Measurements from ENCODE around the gene SRRM3.
"Not testable (repeated sequence)": the region's sequence is repeated elsewhere in the genome, so short reads cannot be mapped to it uniquely, and the experiment has no call there.

Gene SRRM3

DNA sequence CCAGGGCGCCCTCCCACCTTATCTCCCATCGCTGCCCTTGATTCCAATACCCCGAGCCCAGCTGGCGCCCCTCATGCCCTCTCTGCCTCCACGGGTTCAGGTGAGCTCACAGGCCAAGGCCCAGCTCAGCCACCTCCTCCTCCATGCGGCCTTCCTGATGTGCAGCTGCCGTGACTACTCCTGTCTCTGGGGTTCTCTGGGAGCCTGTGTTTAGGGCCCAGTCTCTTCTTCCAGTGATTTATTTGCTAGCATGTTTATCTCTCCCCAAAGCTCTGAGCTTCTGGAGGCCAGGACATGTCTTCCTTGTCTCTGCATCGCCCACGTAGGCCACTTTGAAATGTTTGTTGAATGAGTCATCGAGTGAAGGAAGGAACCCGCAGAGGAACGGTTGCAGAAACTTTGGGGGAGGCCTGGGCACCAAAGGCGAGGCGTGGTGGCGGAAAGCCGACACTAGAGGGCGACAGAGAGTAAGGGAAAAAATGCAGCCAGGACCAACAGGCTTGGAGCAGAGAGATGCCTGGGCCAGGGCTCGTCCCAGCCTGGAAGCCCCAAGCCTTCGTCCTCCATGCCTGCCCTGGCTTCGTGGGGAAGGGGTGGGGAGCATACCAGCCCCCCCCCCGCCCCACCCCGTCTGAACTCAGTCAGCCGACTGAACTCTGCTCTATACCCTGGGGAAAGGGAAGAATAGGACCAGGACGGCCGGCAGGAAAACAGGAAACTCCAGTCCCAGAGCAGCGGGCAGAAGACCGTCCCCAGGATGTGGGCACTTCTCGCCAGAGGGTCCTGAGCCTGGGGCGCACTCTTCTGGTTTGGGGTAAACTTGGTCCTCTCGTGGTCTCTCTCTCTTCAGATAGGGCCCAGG lies 89.9 kb downstream of the SRRM3 start:
- peak; percentile 86 for DNase-seq (ENCODE audit: low spot score)

DNA sequence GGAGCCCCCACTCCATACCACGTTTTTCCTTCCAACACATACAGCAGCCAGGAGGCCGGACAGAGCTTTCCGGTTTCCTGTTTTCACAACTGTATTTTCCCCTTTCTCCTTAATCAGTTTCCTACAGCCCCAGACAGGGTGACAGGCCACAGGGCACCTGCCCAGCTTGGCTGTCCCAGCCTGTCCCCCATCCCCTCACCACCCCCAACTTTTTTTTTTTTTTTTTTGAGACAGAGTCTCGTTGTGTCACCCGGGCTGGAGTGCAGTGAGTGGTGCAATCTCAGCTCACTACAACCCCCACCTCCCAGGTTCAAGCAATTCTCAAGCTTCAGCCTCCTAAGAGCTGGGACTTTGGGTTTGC lies 90.5 kb downstream of the SRRM3 start:
- DNase-seq (ENCODE audit: low spot score): no peak

DNA sequence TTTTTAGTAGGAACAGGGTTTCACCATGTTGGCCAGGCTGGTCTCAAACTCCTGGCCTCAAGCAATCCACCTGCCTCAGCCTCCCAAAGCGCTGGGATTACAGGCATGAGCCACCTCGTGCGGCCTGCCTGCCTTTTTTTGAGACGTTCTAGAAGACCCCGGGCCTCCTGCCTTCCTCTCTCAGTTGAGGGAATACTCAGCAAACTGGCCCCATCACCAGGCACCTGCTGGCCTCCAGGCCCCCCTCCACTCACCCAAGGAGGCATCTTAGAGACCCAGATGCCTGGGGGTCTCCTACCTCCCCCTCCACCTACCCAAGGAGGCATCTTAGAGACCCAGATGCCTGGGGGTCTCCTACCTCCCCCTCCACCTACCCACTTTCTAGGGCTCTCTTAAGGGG lies 91.2 kb downstream of the SRRM3 start:
- not testable (repeated sequence) for DNase-seq (ENCODE audit: low spot score)

- no peak for DNase-seq (ENCODE audit: low spot score)
Measured at GRCh38 chr7:76293407-76293901, 91.8 kb downstream of the SRRM3 start.

DNA sequence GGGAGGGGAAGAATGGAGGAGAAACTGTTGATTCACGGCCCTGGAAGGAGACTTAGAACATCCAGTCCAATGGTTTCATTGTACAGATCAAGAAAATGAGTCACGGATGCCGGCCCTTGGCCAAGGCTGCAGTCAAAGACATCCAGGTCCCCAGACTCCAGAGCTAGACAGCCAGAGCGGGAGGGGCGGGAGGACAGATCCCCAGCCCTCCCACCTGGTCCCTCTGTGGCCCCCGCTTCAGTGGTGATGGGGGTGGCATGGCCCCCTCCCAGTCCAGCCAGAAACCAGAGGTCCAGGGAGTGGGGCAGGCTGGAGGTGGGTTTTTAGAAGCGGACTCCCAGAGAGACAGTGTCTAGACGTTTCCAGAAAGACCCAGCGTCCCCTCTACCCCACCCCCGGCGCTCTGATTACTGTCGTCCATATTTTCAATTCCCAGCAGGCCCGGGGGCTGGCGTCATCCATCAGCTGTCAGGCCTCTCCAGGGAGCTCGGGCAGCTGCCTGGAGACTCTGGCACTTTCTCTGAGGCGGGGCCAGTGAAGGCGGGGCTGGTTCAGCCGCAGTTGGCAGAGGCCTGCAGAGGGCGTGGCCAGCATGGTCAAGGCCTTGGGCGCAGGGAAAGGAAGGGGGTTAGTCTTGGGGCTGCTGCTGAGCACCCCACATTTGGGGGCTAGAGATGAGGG lies 92.8 kb downstream of the SRRM3 start:
- peak; percentile 84 for DNase-seq (ENCODE audit: low spot score)

DNA sequence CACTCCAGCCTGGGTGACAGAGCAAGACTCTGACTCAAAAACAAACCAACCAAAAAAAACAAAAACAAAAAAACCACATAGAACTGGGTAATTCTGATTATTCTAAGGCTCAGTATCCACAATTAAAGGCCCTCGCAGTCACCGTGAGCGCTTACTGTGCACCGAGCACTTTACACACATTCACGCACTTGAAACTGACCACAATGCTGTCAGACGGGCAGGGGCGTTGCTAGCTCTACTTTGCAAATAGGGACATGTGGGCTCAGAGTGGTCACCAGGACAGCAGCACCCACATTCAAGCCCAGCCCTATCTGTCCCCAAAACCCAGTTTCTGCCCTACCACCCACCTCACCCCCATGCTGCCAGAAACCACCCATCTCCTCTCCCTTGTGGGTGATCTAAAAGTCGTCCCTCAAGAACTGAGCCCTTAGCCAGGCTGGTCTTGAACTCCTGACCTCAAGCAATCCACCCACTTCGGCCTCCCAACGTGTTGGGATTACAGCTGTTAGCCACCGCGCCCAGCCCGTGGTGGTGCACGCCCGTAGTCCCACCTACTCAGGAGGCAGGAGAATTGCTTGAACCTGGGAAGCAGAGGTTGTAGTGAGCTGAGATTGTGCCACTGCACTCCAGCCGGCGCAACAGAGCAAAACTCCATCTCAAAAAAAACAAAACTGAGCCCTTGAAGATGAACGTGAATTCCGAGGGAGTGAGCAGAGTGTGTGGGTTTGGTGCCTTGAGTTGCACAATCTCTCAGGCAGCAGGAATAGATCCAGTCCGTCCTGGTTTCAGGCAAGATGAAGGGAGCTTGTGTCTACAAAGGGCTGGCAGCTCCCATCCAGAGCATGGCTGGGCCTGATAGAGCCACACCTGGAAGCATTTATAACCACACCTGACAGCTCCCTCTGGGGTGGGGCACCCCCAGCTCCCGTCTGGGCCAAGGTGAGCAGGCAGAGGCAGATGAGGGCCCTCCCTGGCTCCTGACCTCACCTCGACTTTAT lies 95.3 kb downstream of the SRRM3 start:
- no peak for DNase-seq (ENCODE audit: low spot score)

DNA sequence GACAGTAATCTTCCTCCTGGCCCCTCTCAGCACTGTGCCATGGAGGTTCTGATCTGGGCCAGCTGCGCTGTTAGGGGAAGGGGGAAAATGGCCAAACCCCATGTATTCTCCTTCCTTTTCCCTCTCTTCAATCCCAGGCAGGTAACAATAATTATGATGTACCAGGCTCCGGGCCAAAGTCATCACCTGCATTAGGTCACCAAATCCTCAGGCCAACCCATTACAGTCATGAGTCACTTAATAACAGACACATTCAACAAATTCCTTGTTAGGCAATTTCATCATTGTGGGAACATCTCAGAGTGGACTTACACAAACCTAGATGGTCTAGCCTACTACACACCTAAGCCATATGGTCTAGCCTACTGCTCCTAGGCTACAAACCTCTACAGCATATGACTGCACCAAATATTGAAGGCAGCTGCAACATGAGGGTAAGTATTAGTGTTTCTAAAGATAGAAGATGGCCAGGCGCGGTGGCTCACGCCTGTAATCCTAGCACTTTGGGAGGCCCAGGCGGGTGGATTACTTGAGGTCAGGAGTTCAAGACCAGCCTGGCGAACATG lies 98.6 kb downstream of the SRRM3 start:
- DNase-seq (ENCODE audit: low spot score): no peak

DNA sequence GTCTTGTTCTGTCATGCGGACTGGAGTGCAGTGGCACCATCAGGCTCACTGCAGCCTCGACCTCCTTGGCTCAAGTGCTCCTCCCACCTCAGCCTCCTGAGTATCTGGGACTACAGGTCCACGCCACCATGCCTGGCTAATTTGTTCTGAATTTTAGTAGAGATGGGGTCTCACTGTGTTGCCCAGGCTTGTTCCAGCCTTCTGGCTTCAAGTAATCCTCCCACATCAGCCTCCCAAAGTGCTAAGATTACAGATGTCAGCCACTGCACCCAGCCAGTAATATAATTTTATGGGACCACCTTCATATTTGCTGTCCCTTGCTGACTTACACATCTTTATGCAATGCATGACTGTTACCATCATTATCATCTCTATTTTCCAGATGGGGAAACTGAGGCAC lies 99.3 kb downstream of the SRRM3 start:
- no peak for DNase-seq (ENCODE audit: low spot score)

DNA sequence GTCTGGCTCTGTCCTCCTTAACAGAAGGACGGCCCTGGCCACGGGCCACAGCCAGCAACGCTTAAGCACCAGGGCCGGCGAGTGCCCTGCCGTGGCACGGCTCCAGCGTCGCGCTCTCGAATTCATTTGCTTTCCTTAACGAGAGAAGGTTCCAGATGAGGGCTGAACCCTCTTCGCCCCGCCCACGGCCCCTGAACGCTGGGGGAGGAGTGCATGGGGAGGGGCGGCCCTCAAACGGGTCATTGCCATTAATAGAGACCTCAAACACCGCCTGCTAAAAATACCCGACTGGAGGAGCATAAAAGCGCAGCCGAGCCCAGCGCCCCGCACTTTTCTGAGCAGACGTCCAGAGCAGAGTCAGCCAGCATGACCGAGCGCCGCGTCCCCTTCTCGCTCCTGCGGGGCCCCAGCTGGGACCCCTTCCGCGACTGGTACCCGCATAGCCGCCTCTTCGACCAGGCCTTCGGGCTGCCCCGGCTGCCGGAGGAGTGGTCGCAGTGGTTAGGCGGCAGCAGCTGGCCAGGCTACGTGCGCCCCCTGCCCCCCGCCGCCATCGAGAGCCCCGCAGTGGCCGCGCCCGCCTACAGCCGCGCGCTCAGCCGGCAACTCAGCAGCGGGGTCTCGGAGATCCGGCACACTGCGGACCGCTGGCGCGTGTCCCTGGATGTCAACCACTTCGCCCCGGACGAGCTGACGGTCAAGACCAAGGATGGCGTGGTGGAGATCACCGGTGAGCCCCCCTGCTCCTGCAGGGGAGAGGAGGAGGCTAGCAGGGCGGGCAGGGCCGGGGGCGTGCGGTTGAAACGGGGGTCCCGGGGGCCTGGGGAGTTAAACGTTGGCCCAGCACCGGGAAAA lies 100.9 kb downstream of the SRRM3 start, which contains the start of gene HSPB1:
TSS of gene HSPB1 (plus strand) at position 327 of the 855 bp plus-strand sequence. CDS start at position 367, 40 bp downstream.
- peak; percentile 68 for DNase-seq (ENCODE audit: low spot score)

- peak; percentile 85 for DNase-seq (ENCODE audit: low spot score)
Measured at GRCh38 chr7:76303202-76304147, 101.8 kb downstream of the SRRM3 start.

GRCh38 chr7:76304888-76305375 lies 103.2 kb downstream of the SRRM3 start:
- no peak for DNase-seq (ENCODE audit: low spot score)

- not testable (repeated sequence) for DNase-seq (ENCODE audit: low spot score)
Measured at GRCh38 chr7:76308874-76309273, 107.2 kb downstream of the SRRM3 start.

DNA sequence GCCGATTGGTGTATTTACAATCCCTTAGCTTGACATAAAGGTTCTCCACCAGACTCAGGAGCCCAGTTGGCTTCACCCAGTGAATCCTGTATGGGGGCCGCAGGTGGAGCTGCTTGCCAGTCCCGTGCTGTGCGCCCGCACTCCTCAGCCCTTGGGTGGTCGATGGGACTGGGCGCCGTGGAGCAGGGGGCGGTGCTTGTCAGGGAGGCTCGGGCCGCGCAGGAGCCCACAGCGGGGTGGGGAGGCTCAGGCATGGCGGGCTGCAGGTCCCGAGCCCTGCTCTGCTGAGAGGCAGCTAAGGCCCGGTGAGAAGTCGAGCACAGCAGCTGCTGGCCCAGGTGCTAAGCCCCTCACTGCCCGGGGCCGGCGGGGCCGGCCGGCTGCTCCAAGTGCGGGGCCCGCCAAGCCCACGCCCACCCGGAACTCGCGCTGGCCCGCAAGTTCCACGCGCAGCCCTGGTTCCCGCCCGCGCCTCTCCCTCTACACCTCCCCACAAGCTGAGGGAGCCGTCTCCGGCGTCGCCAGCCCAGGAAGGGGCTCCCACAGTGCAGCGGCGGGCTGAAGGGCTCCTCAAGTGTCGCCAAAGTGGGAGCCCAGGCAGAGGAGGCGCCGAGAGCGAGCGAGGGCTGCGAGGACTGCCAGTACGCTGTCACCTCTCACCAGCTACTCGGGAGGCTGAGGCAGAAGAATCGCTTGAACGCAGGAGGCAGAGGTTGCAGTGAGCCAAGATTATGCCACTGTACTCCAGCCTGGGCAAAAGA lies 107.8 kb downstream of the SRRM3 start:
- not testable (repeated sequence) for DNase-seq (ENCODE audit: low spot score)

DNA sequence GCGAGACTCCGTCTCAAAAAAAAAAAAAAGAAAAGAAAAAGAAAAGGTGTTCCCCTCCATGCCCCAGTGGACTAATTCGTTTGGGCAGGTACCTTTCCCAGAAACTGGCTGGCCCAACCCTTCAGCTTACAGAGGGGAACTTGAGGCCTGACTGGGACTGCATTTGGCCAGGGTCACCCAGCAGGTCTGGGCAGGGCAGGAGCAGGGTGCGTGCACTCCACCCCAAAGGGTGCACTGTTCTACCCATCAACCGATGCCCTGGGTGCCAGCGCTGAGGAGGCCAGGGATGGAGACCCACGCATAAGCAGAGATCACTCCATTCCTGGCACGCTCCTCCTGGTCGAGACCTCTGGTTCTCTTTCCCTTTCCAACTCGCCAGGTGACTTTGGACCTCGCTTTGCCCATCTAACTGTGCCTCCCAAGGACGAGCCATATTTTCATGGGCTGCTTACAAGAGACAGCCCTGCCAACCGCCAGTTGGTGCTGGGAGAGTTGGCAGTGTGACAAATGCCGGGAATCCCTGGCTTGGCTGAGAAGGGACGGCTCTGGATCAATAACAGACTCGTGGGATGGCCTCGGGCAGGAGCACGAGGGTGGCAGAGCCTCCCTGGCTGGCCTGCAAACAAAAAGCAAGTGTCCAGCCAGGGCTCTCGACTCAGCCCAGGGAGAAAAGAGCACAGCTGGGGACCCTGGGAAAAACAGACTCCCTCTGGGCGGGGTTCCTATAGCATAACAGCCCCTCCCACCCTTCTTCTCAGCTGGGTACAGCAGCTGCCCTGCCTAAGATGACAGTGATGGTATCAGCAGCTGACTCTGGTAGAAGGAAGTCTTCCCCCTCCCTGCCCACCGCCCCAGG lies 108.6 kb downstream of the SRRM3 start:
- no peak for DNase-seq (ENCODE audit: low spot score)

- DNase-seq (ENCODE audit: low spot score): not testable (repeated sequence)
Measured at GRCh38 chr7:76311838-76312237, 110.1 kb downstream of the SRRM3 start.

DNA sequence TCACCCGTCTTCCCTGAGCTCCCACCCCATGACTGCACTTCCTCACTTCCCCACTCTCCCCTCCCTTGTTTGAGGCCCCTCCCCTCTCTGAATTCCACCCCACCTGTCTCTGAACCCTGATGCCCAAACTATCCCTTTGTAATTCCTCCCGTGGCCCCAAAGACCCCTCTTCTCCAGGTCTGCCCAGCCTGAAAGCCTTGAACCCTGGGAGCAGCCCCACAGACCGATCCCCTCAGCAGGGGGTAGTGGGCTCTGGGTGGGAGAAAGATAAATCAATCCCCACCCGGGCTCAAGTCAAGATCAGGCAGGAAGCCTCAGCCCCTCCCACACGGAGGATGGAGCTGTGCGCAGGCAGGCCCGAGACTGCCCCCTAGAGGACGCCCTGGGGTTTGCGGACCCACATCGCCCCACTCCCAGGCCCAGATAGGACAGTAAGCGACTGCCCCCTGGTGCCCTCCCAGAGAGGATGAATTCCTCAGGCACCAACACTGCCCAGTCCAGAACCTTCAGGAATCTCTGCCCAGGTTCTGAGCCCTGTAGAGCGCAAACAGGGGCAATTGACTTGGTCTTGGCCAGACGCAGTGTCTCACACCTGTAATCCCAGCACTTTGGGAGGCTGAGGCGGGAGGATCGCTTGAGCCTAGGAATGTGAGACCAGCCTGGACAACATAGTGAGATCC lies 112.5 kb downstream of the SRRM3 start:
- peak; percentile 94 for DNase-seq (ENCODE audit: low spot score)

DNA sequence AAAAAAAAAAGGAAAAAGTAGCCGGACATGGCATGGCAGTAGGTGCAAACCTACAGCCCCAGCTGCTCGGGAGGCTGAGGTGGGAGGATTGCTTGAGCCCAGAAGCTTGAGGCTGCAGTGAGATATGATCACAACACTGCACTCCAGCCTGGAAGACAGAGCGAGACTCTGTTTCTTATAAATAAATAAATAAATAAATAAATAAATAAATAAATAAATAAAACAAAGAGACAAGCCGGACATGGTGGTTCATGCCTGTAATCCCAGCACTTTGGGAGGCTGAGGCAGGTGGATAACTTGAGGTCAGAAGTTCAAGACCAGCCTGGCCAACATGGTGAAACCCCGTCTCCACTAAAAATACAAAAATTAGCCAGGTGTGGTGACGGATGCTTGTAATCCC lies 113.0 kb downstream of the SRRM3 start:
- not testable (repeated sequence) for DNase-seq (ENCODE audit: low spot score)
